ENCODE results near the gene CDK9. TPM values are rescaled to one million over a fixed set of nuclear protein-coding genes. Genes with fewer than 3 reads are reported as not detected.

The CDK9 gene
- polyA plus RNA-seq, 3 donors = 24.9 to 139 (median 26.4) TPM

GRCh38 chr9:127746959-127747569 is 38.8 kb upstream of the CDK9 start:
- Histone ChIP-seq H3K27ac (ENCODE audit: low read depth in 1 of 2, low read length in 2 of 2) (no peak overlapping the region), H3K9me3 (replicated peaks in 1 of 2; ENCODE audit: control insufficient read depth in 1 of 2, insufficient read depth in 1 of 2, low read length in 2 of 2) (no peaks in the 10 kb centered on the region), H3K4me3 (replicated peaks in 1 of 3; ENCODE audit: low read depth in 2 of 3, low read length in 3 of 3) (no peak overlapping the region)

GRCh38 chr9:127749090-127749787 is 36.6 kb upstream of the CDK9 start:
- no peak for DNase-seq
- H3K4me3 Mint-ChIP-seq = no peak overlapping the region
- no peak overlapping the region for H3K4me2 ChIP-seq (replicated peaks; ENCODE audit: extremely low read depth, low read length, poor library complexity, severe bottlenecking)
- H3K9ac ChIP-seq (ENCODE audit: insufficient read depth, low read length, poor library complexity, severe bottlenecking) = no peak overlapping the region
- no peak overlapping the region for H2AFZ ChIP-seq (ENCODE audit: insufficient read depth, low read depth, low read length, poor library complexity, severe bottlenecking)
- peaks cover 37% of the 10 kb centered on the region for H3K79me2 ChIP-seq (ENCODE audit: insufficient read depth, low read length)
- no peaks in the 10 kb centered on the region for H3K4me1 ChIP-seq (ENCODE audit: control insufficient read depth in 1 of 2, insufficient read depth in 2 of 2, low read length in 2 of 2)
- no peaks in the 10 kb centered on the region for H3K27me3 ChIP-seq (ENCODE audit: control insufficient read depth in 2 of 2, insufficient read depth in 2 of 2, low read length in 2 of 2)
- H3K27ac Mint-ChIP-seq = peak overlapping the region in 4 of 7 donors; percentile 21 to 56 (median 34)
- no peaks in the 10 kb centered on the region for H3K9me3 ChIP-seq (replicated peaks in 1 of 2; ENCODE audit: control insufficient read depth in 1 of 2, insufficient read depth in 1 of 2, low read length in 2 of 2)
- no peaks in the 10 kb centered on the region for H3K9me3 Mint-ChIP-seq
- no peaks in the 10 kb centered on the region for H3K4me1 Mint-ChIP-seq
- no peaks in the 10 kb centered on the region for H3K27me3 Mint-ChIP-seq (ENCODE audit: low read depth in 3 of 3)
- peak overlapping the region in 1 of 2 donors; percentile 20 for H3K27ac ChIP-seq (ENCODE audit: low read depth in 1 of 2, low read length in 2 of 2)
- peaks cover 93 to 100% of the 10 kb centered on the region in 2 donors for H3K36me3 ChIP-seq (replicated peaks in 1 of 2; ENCODE audit: control insufficient read depth in 1 of 2, insufficient read depth in 2 of 2, low read length in 2 of 2)
- H4K20me1 ChIP-seq (ENCODE audit: insufficient read depth, low read length) = peaks cover 99% of the 10 kb centered on the region
- peaks cover 76 to 96% of the 10 kb centered on the region in 2 donors for H3K36me3 Mint-ChIP-seq
- H3K4me3 ChIP-seq (replicated peaks in 1 of 3; ENCODE audit: low read depth in 2 of 3, low read length in 3 of 3) = no peak overlapping the region
- 94% methylated on average over 26 of the region's 26 CpGs for WGBS (ENCODE audit: insufficient coverage)
- no peak for TF ChIP-seq CTCF (IDR thresholded peaks at IDR 0.05)
- intact Hi-C loops (cut with micrococcal nuclease) = no loop called here

More at GRCh38 chr9:127746959-127747569, 38.8 kb upstream of the CDK9 start:
- H3K4me1 ChIP-seq (ENCODE audit: control insufficient read depth in 1 of 2, insufficient read depth in 2 of 2, low read length in 2 of 2) = no peaks in the 10 kb centered on the region
- no peaks in the 10 kb centered on the region for H3K9me3 Mint-ChIP-seq
- intact Hi-C loops (cut with micrococcal nuclease) = no loop called here
- no peak overlapping the region for H3K4me3 Mint-ChIP-seq
- no peaks in the 10 kb centered on the region for H3K27me3 Mint-ChIP-seq (ENCODE audit: low read depth in 3 of 3)
- TF ChIP-seq CTCF (IDR thresholded peaks at IDR 0.05) = no peak
- H3K4me2 ChIP-seq (replicated peaks; ENCODE audit: extremely low read depth, low read length, poor library complexity, severe bottlenecking) = no peak overlapping the region
- H4K20me1 ChIP-seq (ENCODE audit: insufficient read depth, low read length) = peaks cover 98% of the 10 kb centered on the region
- WGBS (ENCODE audit: insufficient coverage) = 93% methylated on average over 9 of the region's 15 CpGs
- H3K36me3 Mint-ChIP-seq = peaks cover 79 to 97% of the 10 kb centered on the region in 2 donors
- no peak for DNase-seq
- H3K27me3 ChIP-seq (ENCODE audit: control insufficient read depth in 2 of 2, insufficient read depth in 2 of 2, low read length in 2 of 2) = no peaks in the 10 kb centered on the region
- no peaks in the 10 kb centered on the region for H3K4me1 Mint-ChIP-seq
- H3K36me3 ChIP-seq (replicated peaks in 1 of 2; ENCODE audit: control insufficient read depth in 1 of 2, insufficient read depth in 2 of 2, low read length in 2 of 2) = peaks cover 93 to 99% of the 10 kb centered on the region in 2 donors
- peaks cover 24% of the 10 kb centered on the region for H3K79me2 ChIP-seq (ENCODE audit: insufficient read depth, low read length)
- no peak overlapping the region for H2AFZ ChIP-seq (ENCODE audit: insufficient read depth, low read depth, low read length, poor library complexity, severe bottlenecking)
- H3K27ac Mint-ChIP-seq = peak overlapping the region in 4 of 7 donors; percentile 32 to 74 (median 64)
- H3K9ac ChIP-seq (ENCODE audit: insufficient read depth, low read length, poor library complexity, severe bottlenecking) = no peak overlapping the region
